Measurements from ENCODE around the gene SRSF9. TPM values are rescaled to one million over a fixed set of nuclear protein-coding genes. Genes with fewer than 3 reads are reported as not detected.

Gene SRSF9
- total and polyA plus RNA-seq, 2 of the 13 experiments (the other 11 are each of a cell fraction or from before 2014, with no cell fraction given), result 125 to 144 TPM

GRCh38 chr12:120481022-120481767, 11.6 kb upstream of the SRSF9 start (continued):
- no peak for TF ChIP-seq E2F2 (CRISPR knock-in tag; IDR thresholded peaks at IDR 0.05; ENCODE audit: borderline replicate concordance)

GRCh38 chr12:120480211-120480610, 10.7 kb upstream of the SRSF9 start:
- WGBS (ENCODE audit: low lambda C conversion rate), result 54% methylated on average over 1 of the region's 1 CpG
- H3K4me1 ChIP-seq (ENCODE audit: insufficient read depth, low read length), result no peaks in the 10 kb centered on the region
- in situ Hi-C loops (cut with HindIII; ENCODE audit: extremely low pct_ligation_motif_present, low pct_unique_long_range_greater_than_20kb), result no loop called here
- BruUV-seq (replicated peaks), result no TSS peak
- DNase-seq (ENCODE audit: low spot score), result no peak
- no peaks in the 10 kb centered on the region for H3K36me3 ChIP-seq (replicated peaks in 1 of 2; ENCODE audit: control insufficient read depth in 1 of 2, insufficient read depth in 2 of 2, low read length in 2 of 2)
- no peaks in the 10 kb centered on the region for H3K27me3 ChIP-seq (ENCODE audit: control insufficient read depth in 1 of 2, insufficient read depth in 2 of 2, low read length in 2 of 2)
- no peak for ATAC-seq
- intact Hi-C loops (cut with micrococcal nuclease; ENCODE audit: unreplicated experiment), result no loop called here
- H2AFZ ChIP-seq (ENCODE audit: low read length), result no peak overlapping the region
- FAIRE-seq, result no peak
- ChIA-PET CTCF (ENCODE audit: low intra/inter-chr PET ratio, low total read pairs) (no interaction called here), POLR2A (interaction anchor here (1.4 kb wide), 1 partner anchor 17 kb away, joined by 3 read pairs; no protein-coding TSS in a partner anchor)
- no peak overlapping the region for H3K4me2 ChIP-seq (ENCODE audit: low read depth, low read length)
- H3K79me2 ChIP-seq (ENCODE audit: insufficient read depth, low read length), result no peaks in the 10 kb centered on the region
- no peak overlapping the region for H3K9ac ChIP-seq (ENCODE audit: insufficient read depth, low read depth, low read length)
- H3K4me3 ChIP-seq (replicated peaks in 1 of 3; ENCODE audit: insufficient read depth in 1 of 3, low read depth in 2 of 3, low read length in 3 of 3), result no peak overlapping the region
- TF ChIP-seq ZMYM2 (CRISPR knock-in tag; IDR thresholded peaks at IDR 0.05) (no peak), NR2F2 (IDR thresholded peaks at IDR 0.05; ENCODE audit: borderline replicate concordance, low read depth) (no peak), ZNF12 (CRISPR knock-in tag; IDR thresholded peaks at IDR 0.05) (no peak), ZNF441 (CRISPR knock-in tag; IDR thresholded peaks at IDR 0.05; ENCODE audit: borderline replicate concordance) (no peak), ZNF556 (CRISPR knock-in tag; IDR thresholded peaks at IDR 0.05; ENCODE audit: borderline replicate concordance) (no peak), ZNF619 (CRISPR knock-in tag; IDR thresholded peaks at IDR 0.05) (no peak), ZNF235 (CRISPR knock-in tag; IDR thresholded peaks at IDR 0.05; ENCODE audit: borderline replicate concordance) (no peak), NCOR1 (IDR thresholded peaks at IDR 0.05; ENCODE audit: borderline replicate concordance, low read length) (no peak), ZNF839 (CRISPR knock-in tag; IDR thresholded peaks at IDR 0.05; ENCODE audit: borderline replicate concordance) (no peak)
- TF ChIP-seq, protein P1, sequence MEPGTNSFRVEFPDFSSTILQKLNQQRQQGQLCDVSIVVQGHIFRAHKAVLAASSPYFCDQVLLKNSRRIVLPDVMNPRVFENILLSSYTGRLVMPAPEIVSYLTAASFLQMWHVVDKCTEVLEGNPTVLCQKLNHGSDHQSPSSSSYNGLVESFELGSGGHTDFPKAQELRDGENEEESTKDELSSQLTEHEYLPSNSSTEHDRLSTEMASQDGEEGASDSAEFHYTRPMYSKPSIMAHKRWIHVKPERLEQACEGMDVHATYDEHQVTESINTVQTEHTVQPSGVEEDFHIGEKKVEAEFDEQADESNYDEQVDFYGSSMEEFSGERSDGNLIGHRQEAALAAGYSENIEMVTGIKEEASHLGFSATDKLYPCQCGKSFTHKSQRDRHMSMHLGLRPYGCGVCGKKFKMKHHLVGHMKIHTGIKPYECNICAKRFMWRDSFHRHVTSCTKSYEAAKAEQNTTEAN (CRISPR knock-in tag; conservative IDR thresholded peaks at IDR 0.05), result no peak
- no peaks in the 10 kb centered on the region for H3K9me3 ChIP-seq (ENCODE audit: low read length)
- H3K27ac ChIP-seq (ENCODE audit: extremely low read length, insufficient read depth, low read length), result no peak overlapping the region
- no peaks in the 10 kb centered on the region for H4K20me1 ChIP-seq (ENCODE audit: insufficient read depth, low read length)

Measured in HepG2 (cell line).